NCI-H1436 treated with DMSO at 0.1 percent for 48 hours (cell line): ENCODE data around the gene SDHAF2.
"Not testable (repeated sequence)": the region's sequence is repeated elsewhere in the genome, so short reads cannot be mapped to it uniquely, and the experiment has no call there.

Experiments
- DNase-seq: peaks from one replicate; lab custom pipeline; 2025; lab: John Stamatoyannopoulos, UW

Gene SDHAF2

GRCh38 chr11:61429691-61430582, at the start of gene SDHAF2, which contains the start of gene CPSF7:
TSS of gene SDHAF2 (plus strand) at chr11:61430124. CDS start at chr11:61430147, 23 bp downstream.
TSS of gene CPSF7 (minus strand) at chr11:61429975. CDS start at chr11:61429235, 740 bp downstream.
- DNase-seq = peak; percentile 55

GRCh38 chr11:61380884-61381283, 49.0 kb upstream of the SDHAF2 start:
- no peak for DNase-seq

- not testable (repeated sequence) for DNase-seq
These were observed 46.1 kb upstream of the SDHAF2 start for GRCh38 chr11:61383859-61384258.

DNA sequence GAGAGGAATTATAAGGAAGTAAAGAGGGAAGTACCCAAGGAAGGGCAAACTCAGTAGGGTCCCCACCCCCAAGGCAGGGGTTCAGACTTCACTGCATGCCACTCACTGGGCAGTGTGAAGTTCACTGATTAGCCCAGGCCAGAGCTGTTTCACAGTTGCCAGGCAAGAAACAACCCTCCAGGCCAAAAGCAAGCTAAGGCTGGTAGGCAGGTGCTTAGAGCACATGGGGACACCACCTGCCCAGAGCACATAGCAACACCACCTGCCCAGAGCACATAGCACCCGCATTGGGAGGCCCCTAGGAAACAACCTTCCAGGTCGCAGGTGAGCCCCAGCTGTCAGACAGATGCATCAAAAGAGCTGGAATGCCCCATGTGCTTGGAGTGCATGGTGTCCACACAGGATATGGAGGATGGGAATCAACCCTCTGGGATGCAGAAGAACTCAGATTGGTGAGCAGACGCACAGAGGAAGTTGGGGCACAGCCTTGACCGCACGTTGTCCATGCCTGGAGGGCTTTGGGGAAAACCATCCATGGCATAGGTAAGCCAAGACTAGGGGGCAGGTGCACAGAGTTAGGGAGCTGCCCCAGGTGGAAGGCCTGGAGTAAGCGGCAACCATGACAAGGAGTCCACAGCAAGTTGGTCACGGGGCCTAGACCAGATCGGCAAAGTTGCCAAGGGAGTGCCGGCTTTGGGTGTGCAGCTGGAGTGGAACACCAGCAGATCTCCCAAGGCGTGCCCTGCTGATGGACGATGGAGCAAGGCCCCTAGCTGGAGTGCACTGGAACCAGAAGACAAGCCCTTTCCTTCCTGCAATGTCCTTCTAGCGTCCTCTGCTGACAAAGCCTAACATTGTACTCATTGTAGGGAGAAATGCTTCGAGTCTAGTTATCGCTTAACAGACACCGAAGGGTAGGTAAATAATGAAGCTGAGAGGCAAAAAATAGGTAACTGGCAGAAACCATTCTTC, 45.4 kb upstream of the SDHAF2 start:
- no peak for DNase-seq

GRCh38 chr11:61390161-61390560, 39.8 kb upstream of the SDHAF2 start:
- no peak for DNase-seq

DNA sequence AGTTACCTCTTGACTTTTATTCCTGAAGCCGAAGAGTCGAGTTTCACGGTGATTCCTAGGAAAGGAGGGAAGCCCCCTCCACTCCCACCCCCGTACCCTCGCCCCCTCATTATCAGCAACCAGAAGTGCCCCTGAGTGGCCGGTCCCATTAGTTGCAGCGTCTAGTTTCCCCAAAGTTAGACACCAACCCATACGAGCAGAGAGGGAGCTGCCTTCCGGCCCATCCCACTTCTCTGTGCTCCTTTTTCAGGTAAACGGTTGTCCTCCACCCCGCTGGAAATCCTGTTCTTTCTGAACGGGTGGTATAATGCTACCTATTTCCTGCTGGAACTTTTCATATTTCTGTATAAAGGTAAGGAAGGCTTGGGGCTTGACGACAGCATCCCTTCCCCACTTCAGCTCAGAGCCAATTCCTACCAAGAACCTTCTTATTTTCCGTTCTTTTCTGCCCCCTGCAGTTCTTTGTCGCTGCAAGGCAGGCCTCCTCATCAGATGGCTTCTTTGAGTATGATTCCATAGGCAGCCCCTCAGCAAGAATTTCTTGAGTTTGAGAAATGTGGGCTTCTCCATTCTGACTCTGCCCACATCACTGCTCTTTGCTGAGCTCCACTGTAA, 36.8 kb upstream of the SDHAF2 start:
- DNase-seq = no peak

GRCh38 chr11:61401173-61401572, 28.8 kb upstream of the SDHAF2 start:
- DNase-seq = no peak

DNA sequence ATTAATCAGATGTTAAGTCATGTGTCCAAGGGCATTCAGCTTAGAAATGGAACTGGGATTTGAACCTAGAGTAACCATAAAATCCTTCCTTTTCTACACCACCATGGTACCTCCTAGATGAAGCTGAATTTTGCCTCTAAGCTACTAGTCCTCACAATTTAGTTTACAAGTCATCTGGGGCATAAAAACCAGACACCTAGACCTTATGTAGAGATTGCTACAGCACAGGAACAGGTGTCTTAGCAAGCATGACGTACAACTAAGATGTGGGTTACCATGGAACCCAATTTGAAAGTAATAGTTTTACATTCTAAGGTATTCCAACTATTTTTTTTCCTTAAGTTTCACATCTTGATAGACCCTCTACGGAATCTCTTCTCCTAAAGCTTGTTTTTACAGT, 28.4 kb upstream of the SDHAF2 start:
- DNase-seq = no peak

GRCh38 chr11:61403658-61404057, 26.3 kb upstream of the SDHAF2 start:
- no peak for DNase-seq

- no peak for DNase-seq
These were observed 25.8 kb upstream of the SDHAF2 start for GRCh38 chr11:61404103-61404502.

DNA sequence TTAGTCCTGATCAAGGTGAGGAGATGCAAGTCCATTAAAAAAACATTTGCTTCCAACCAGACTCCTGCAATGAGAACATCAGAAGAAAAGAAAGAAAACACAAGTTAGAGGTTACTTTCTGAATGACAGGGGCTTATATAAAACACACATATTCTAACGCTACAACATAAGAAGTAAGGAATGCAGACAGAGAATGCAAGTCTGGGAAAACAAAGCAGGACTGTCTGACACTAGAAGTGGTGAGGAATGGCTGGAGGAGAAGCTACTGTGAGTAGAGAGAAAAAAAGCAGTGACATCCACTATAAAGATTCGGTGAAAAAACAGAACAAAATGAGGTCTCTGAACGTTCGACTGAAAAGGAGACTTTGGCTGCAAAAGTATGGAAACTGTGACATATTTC, 25.3 kb upstream of the SDHAF2 start:
- DNase-seq = no peak

- DNase-seq = no peak
These were observed 23.9 kb upstream of the SDHAF2 start for GRCh38 chr11:61406067-61406466.

GRCh38 chr11:61406991-61407728, 22.8 kb upstream of the SDHAF2 start:
- DNase-seq = no peak

DNA sequence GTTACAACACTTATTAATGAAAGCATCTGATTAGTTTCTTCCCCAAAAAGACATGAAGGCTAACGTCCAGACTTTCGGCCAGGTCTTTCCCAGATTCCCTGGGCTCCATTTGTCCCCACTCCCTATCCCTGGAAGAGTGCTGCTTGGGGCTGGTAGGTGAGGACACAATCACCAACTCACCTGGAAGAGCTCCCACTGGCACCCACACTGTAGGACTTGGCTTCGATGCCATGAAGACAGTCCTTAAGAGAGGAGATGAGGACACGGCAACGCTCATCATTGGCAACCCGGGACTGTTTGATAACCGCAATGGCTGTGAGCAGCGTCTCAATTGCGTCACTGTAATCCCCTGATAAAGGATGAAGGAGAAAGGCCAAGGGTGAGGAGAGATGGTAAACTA, 18.3 kb upstream of the SDHAF2 start:
- DNase-seq = no peak

GRCh38 chr11:61413496-61413895, 16.4 kb upstream of the SDHAF2 start:
- no peak for DNase-seq

- DNase-seq = no peak
These were observed 15.4 kb upstream of the SDHAF2 start for GRCh38 chr11:61414547-61414946.

- no peak for DNase-seq
These were observed 14.5 kb upstream of the SDHAF2 start for GRCh38 chr11:61415381-61415780.

DNA sequence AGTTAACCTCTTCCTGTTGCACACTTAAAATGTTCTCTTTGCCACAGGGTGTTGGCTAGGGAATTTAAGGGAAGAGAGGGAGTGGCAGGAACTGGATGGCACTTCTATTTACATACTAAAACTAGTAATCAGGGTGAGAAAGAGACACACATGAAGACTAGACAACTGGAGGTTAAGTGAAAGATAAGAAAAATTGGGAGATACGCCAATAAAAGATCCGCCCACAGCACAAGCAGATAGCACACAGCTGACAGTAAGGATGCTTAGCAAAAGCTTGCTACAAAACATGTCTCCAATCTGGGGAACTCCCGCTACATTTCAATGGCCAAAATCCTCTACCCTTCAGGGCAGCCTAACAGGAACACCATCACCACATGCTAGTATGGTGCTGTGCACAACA, 13.0 kb upstream of the SDHAF2 start:
- no peak for DNase-seq

- no peak for DNase-seq
These were observed 12.3 kb upstream of the SDHAF2 start for GRCh38 chr11:61417670-61418069.

DNA sequence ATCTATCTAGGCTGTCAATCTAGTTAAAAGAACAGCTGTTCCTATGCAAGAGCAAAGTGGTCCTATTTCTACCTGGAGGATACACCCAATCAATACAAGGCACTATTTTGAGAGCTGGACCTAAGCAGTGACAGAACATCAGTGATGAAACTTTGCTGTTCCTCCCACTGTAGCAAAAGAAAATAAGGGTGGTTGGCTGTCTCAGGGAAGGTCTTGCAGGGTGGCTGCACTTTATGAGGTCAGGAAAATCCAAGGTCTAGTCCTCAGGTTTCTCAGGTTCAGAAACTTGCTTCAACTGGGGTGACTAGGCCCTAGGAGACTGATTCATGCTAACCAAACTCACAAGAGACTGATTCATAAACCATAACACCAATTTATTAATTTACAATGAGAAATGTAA, 11.8 kb upstream of the SDHAF2 start:
- no peak for DNase-seq

GRCh38 chr11:61422226-61422625, 7.7 kb upstream of the SDHAF2 start:
- DNase-seq = no peak
